CD14-positive monocyte (primary cell): Measurements from ENCODE around the gene PHYKPL. TPM values are rescaled to one million over a fixed set of nuclear protein-coding genes. Genes with fewer than 3 reads are reported as not detected.
"Not testable (repeated sequence)": the region's sequence is repeated elsewhere in the genome, so short reads cannot be mapped to it uniquely, and the experiment has no call there.

Source experiments
- DNase-seq, 3 donors: peaks; one replicate each; pipeline ENCODE4 v3.0.0-alpha.2; 2011 to 2022
- H2AFZ ChIP-seq: 2 replicates; pipeline ENCODE4 v1.6.0; 2012; ENCODE audit warnings: mild to moderate bottlenecking, low read depth, low read length, inconsistent platforms; ENCODE audit not compliant: insufficient read depth, poor library complexity, severe bottlenecking
- H3K27ac ChIP-seq, 2 donors: 1 replicate in 1 of 2; 2 replicates in 1 of 2; pipeline ENCODE4 v1.5.1; 2012 to 2013; ENCODE audit warnings: low read length in 2 of 2, control low read depth in 1 of 2, inconsistent platforms in 1 of 2, low read depth in 1 of 2, mild to moderate bottlenecking in 1 of 2
- H3K27me3 ChIP-seq, 2 donors: one replicate each; pipeline versions ENCODE4 v1.6.0 to v1.6.1; 2011 to 2013; ENCODE audit warnings: low read length in 2 of 2; ENCODE audit not compliant: control insufficient read depth in 2 of 2, insufficient read depth in 2 of 2
- H3K36me3 ChIP-seq, 2 donors: replicated peaks in 1 of 2; 1 replicate in 1 of 2; 2 replicates in 1 of 2; pipeline versions ENCODE4 v1.5.1 to v1.6.1; 2012 to 2013; ENCODE audit warnings: low read length in 2 of 2, control low read depth in 1 of 2, inconsistent platforms in 1 of 2, mild to moderate bottlenecking in 1 of 2; ENCODE audit not compliant: insufficient read depth in 2 of 2, control insufficient read depth in 1 of 2
- H3K4me1 ChIP-seq, 2 donors: 1 replicate in 1 of 2; 2 replicates in 1 of 2; pipeline versions ENCODE4 v1.5.1 to v1.6.1; 2012 to 2013; ENCODE audit warnings: low read length in 2 of 2, control low read depth in 1 of 2, inconsistent platforms in 1 of 2, mild to moderate bottlenecking in 1 of 2, moderate library complexity in 1 of 2; ENCODE audit not compliant: insufficient read depth in 2 of 2, control insufficient read depth in 1 of 2
- H3K4me2 ChIP-seq: replicated peaks from 2 replicates; pipeline ENCODE3; 2012; ENCODE audit warnings: low read length, moderate library complexity, mild to moderate bottlenecking; ENCODE audit not compliant: poor library complexity, severe bottlenecking; ENCODE audit errors: extremely low read depth
- H3K4me3 ChIP-seq, 3 experiments: fragments of 200-600 bp in 1 of 3; sonication (generic) in 1 of 3; replicated peaks in 1 of 3; 1 replicate in 2 of 3; 2 replicates in 1 of 3; pipeline ENCODE4 v1.5.1; 2011 to 2013; ENCODE audit warnings: low read length in 3 of 3, mild to moderate bottlenecking in 3 of 3, control low read depth in 2 of 3, low read depth in 2 of 3, inconsistent platforms in 1 of 3, moderate library complexity in 1 of 3
- H3K79me2 ChIP-seq: 2 replicates; pipeline ENCODE4 v1.6.0; 2012; ENCODE audit warnings: mild to moderate bottlenecking, control low read depth, inconsistent platforms, low read length, moderate library complexity; ENCODE audit not compliant: insufficient read depth
- H3K9ac ChIP-seq: 2 replicates; pipeline ENCODE4 v1.6.0; 2017; ENCODE audit warnings: low read length, mild to moderate bottlenecking; ENCODE audit not compliant: insufficient read depth, poor library complexity, severe bottlenecking
- H3K9me3 ChIP-seq, 2 donors: replicated peaks in 1 of 2; 1 replicate in 1 of 2; 2 replicates in 1 of 2; pipeline versions ENCODE4 v1.5.1 to v1.6.1; 2012 to 2013; ENCODE audit warnings: low read length in 2 of 2, control low read depth in 1 of 2; ENCODE audit not compliant: control insufficient read depth in 1 of 2, insufficient read depth in 1 of 2
- H4K20me1 ChIP-seq: 2 replicates; pipeline ENCODE4 v1.6.0; 2012; ENCODE audit warnings: mild to moderate bottlenecking, low read length, control low read depth, moderate library complexity; ENCODE audit not compliant: insufficient read depth
- H3K27ac Mint-ChIP-seq, 7 donors: one replicate each; pipeline ENCODE4 v1.8.0; 2020; ENCODE audit warnings: mild to moderate bottlenecking in 7 of 7, mixed read lengths in 7 of 7, moderate library complexity in 6 of 7, inconsistent platforms in 2 of 7
- H3K27me3 Mint-ChIP-seq, 3 donors: one replicate each; pipeline ENCODE4 v1.8.0; 2021 to 2022; ENCODE audit warnings: low read depth in 3 of 3, mild to moderate bottlenecking in 3 of 3, mixed read lengths in 3 of 3, moderate library complexity in 3 of 3, inconsistent platforms in 1 of 3
- H3K36me3 Mint-ChIP-seq, 2 donors: one replicate each; pipeline ENCODE4 v1.8.0; 2020; ENCODE audit warnings: mixed read lengths in 2 of 2, inconsistent platforms in 1 of 2, mild to moderate bottlenecking in 1 of 2
- H3K4me1 Mint-ChIP-seq: one replicate; pipeline ENCODE4 v1.8.0; 2020; ENCODE audit warnings: mild to moderate bottlenecking, mixed read lengths
- H3K4me3 Mint-ChIP-seq, 2 donors: one replicate each; pipeline ENCODE4 v1.8.0; 2020; ENCODE audit warnings: mild to moderate bottlenecking in 2 of 2, mixed read lengths in 2 of 2, moderate library complexity in 1 of 2
- H3K9me3 Mint-ChIP-seq, 7 donors: one replicate each; pipeline ENCODE4 v1.8.0; 2020 to 2022; ENCODE audit warnings: mixed read lengths in 7 of 7, mild to moderate bottlenecking in 6 of 7, moderate library complexity in 6 of 7, inconsistent platforms in 2 of 7
- CTCF ChIP-seq: fragments of 200-600 bp; IDR thresholded peaks from one replicate; pipeline ENCODE4 v1.8.0; 2022; ENCODE audit warnings: antibody characterized with exemption, mild to moderate bottlenecking
- WGBS: methylation state at CpG from one replicate; pipeline ENCODE4 v1.1.5; 2013; ENCODE audit warnings: missing lambda C conversion rate; ENCODE audit not compliant: insufficient coverage; 5-methylcytosine and 5-hydroxymethylcytosine counted together
- intact Hi-C, 2 donors: fragments of 100-400 bp; cut with micrococcal nuclease; formaldehyde crosslinking; loops; one replicate each; pipeline versions ENCODE4 v1.15.0 to v1.15.1; 2023
- polyA plus RNA-seq, 3 donors: library from polyadenylated mRNA; depleted of rRNA in 1 of 3; unstranded in 2 of 3; stranded (reverse) in 1 of 3; fragments of 300-500 nt in 2 of 3; fragments of >200 nt in 1 of 3; fragmentation: Illumina TruSeq in 2 of 3; gene quantifications; 1 replicate in 2 of 3; 2 replicates in 1 of 3; pipeline ENCODE4 v1.2.3, GENCODE V29; 2012 to 2021

Gene PHYKPL
- polyA plus RNA-seq, 3 donors, result 39.2 to 199 (median 43.0) TPM

- Mint-ChIP-seq H3K27me3 (peaks cover 0 to 2% (median 2%) of the 10 kb centered on the region in 3 donors), H3K27ac (peak overlapping the region; percentile 75 to 93 (median 90)), H3K9me3 (peaks cover 0 to 4% (median 0%) of the 10 kb centered on the region in 7 donors), H3K4me3 (peak overlapping the region; percentile 59 to 69), H3K36me3 (no peaks in the 10 kb centered on the region), H3K4me1 (peaks cover 68% of the 10 kb centered on the region)
- Histone ChIP-seq H2AFZ (peak overlapping the region; percentile 79), H3K27me3 (no peaks in the 10 kb centered on the region), H4K20me1 (no peaks in the 10 kb centered on the region), H3K9me3 (no peaks in the 10 kb centered on the region), H3K4me2 (peak overlapping the region; percentile 59), H3K79me2 (no peaks in the 10 kb centered on the region), H3K27ac (peak overlapping the region; percentile 62 to 83), H3K4me1 (peaks cover 76 to 86% of the 10 kb centered on the region in 2 donors), H3K9ac (peak overlapping the region; percentile 47), H3K4me3 (peak overlapping the region in 1 of 3 experiments; percentile 45), H3K36me3 (no peaks in the 10 kb centered on the region)
- WGBS, result 38% methylated on average over 18 of the region's 19 CpGs
- intact Hi-C loops, result no loop called here
- DNase-seq, result no peak
- no peak for TF ChIP-seq CTCF
Observed at GRCh38 chr5:178240341-178240741, 7.7 kb upstream of the PHYKPL start.

GRCh38 chr5:178239626-178240301, 7.2 kb upstream of the PHYKPL start:
- H3K4me1 Mint-ChIP-seq, result peaks cover 74% of the 10 kb centered on the region
- peak overlapping the region; percentile 59 for H3K4me2 ChIP-seq
- H3K27me3 ChIP-seq, H3K36me3 Mint-ChIP-seq, H3K27me3 Mint-ChIP-seq, H3K9me3 ChIP-seq, intact Hi-C loops, H3K79me2 ChIP-seq, H3K36me3 ChIP-seq, H4K20me1 ChIP-seq, H3K9me3 Mint-ChIP-seq: not testable (repeated sequence)
- H3K4me1 ChIP-seq, result peaks cover 80 to 91% of the 10 kb centered on the region in 2 donors
- WGBS, result 1% methylated on average over 12 of the region's 16 CpGs
- H3K4me3 ChIP-seq, result peak overlapping the region in 1 of 3 experiments; percentile 45
- peak overlapping the region; percentile 77 to 93 (median 89) for H3K27ac Mint-ChIP-seq
- H3K4me3 Mint-ChIP-seq, result peak overlapping the region; percentile 59 to 64
- H3K27ac ChIP-seq, result peak overlapping the region; percentile 66 to 86
- peak; percentile 55 to 76 (median 58) for DNase-seq
- H3K9ac ChIP-seq, result peak overlapping the region; percentile 47
- peak overlapping the region; percentile 79 for H2AFZ ChIP-seq
